LNCaP clone FGC (cell line): ENCODE results near the gene RPLP2.

Experiments
- DNase-seq: peaks from one replicate; pipeline ENCODE4 v3.0.0-alpha.2; 2011; ENCODE audit warnings: low read depth
- H3K4me3 ChIP-seq: 2 replicates; pipeline ENCODE4 v1.5.1; 2011; ENCODE audit warnings: mild to moderate bottlenecking, low read depth, low read length, control low read depth
- CTCF ChIP-seq: IDR thresholded peaks from 2 replicates; pipeline ENCODE4 v1.5.1; 2012; ENCODE audit warnings: mild to moderate bottlenecking; ENCODE audit not compliant: control insufficient read depth, insufficient read depth; ENCODE audit errors: extremely low read depth

The RPLP2 gene

GRCh38 chr11:774873-775592 is 34.7 kb upstream of the RPLP2 start:
- H3K4me3 ChIP-seq: no peak overlapping the region
- DNase-seq: no peak
- no peak for TF ChIP-seq CTCF

GRCh38 chr11:776263-776560 is 33.6 kb upstream of the RPLP2 start:
- no peak for TF ChIP-seq CTCF
- peak overlapping the region; percentile 97 for H3K4me3 ChIP-seq
- DNase-seq: no peak

GRCh38 chr11:776561-777287 is 33.0 kb upstream of the RPLP2 start:
- H3K4me3 ChIP-seq: peak overlapping the region; percentile 97
- TF ChIP-seq CTCF: no peak
- no peak for DNase-seq

GRCh38 chr11:777288-778255 is 32.2 kb upstream of the RPLP2 start, which contains the start of gene GATD1:
GATD1 (minus strand) TSS chr11:777487; CDS start chr11:777462, 25 bp downstream.
- H3K4me3 ChIP-seq: peak within 1 kb of the TSS; percentile 97
- no peak for TF ChIP-seq CTCF
- DNase-seq: no peak

GRCh38 chr11:778976-779954 is 30.5 kb upstream of the RPLP2 start:
- TF ChIP-seq CTCF: no peak
- DNase-seq: no peak
- H3K4me3 ChIP-seq: no peak overlapping the region
